Mucosa of rectum (tissue), 2 donors: ENCODE measurements around the gene KCTD18.

Experiments
- H3K27ac ChIP-seq, 2 donors: one replicate each; pipeline ENCODE4 v1.7.0; 2013; ENCODE audit warnings: inconsistent platforms in 2 of 2, low read depth in 2 of 2, low read length in 2 of 2
- H3K27me3 ChIP-seq, 2 donors: one replicate each; pipeline ENCODE4 v1.7.0; 2013; ENCODE audit warnings: low read length in 2 of 2; ENCODE audit not compliant: control insufficient read depth in 2 of 2, insufficient read depth in 2 of 2
- H3K36me3 ChIP-seq, 2 donors: one replicate each; pipeline ENCODE4 v1.7.0; 2013; ENCODE audit warnings: low read length in 2 of 2; ENCODE audit not compliant: control insufficient read depth in 2 of 2, insufficient read depth in 2 of 2
- H3K4me1 ChIP-seq, 2 donors: one replicate each; pipeline ENCODE4 v1.7.0; 2013; ENCODE audit warnings: low read length in 2 of 2, mild to moderate bottlenecking in 1 of 2; ENCODE audit not compliant: control insufficient read depth in 2 of 2, insufficient read depth in 2 of 2
- H3K4me3 ChIP-seq, 2 donors: one replicate each; pipeline ENCODE4 v1.7.0; 2013; ENCODE audit warnings: low read length in 2 of 2
- H3K9ac ChIP-seq, 2 donors: one replicate each; pipeline ENCODE4 v1.7.0; 2013; ENCODE audit warnings: low read length in 2 of 2, low read depth in 1 of 2, mild to moderate bottlenecking in 1 of 2
- H3K9me3 ChIP-seq, 2 donors: one replicate each; pipeline ENCODE4 v1.7.0; 2013; ENCODE audit warnings: low read length in 2 of 2; ENCODE audit not compliant: control insufficient read depth in 2 of 2
- donor health status: healthy.
- donor health status: Normal muscosa, but diverticular disease.

Gene KCTD18

GRCh38 chr2:200439981-200440380 lies 69.9 kb downstream of the KCTD18 start:
- Histone ChIP-seq H3K36me3 (peaks cover 2 to 29% of the 10 kb centered on the region in 2 donors), H3K4me1 (no peaks in the 10 kb centered on the region), H3K9me3 (no peaks in the 10 kb centered on the region), H3K9ac (no peak overlapping the region), H3K4me3 (no peak overlapping the region), H3K27ac (no peak overlapping the region), H3K27me3 (no peaks in the 10 kb centered on the region)
